DMS53 treated with DMSO at 0.1 percent for 48 hours (cell line): Measurements from ENCODE around the gene LEKR1.

ENCODE experiments used
- DNase-seq: peaks from one replicate; lab custom pipeline; 2025; ENCODE audit not compliant: unreplicated experiment; lab: John Stamatoyannopoulos, UW

LEKR1 gene

GRCh38 chr3:157077565-157077991 is 251.4 kb downstream of the LEKR1 start:
- DNase-seq: no peak

- DNase-seq: no peak
Measured at GRCh38 chr3:157078131-157078810, 252.1 kb downstream of the LEKR1 start.

GRCh38 chr3:157078811-157079185 is 252.6 kb downstream of the LEKR1 start:
- DNase-seq: no peak

GRCh38 chr3:157079676-157080369 is 253.7 kb downstream of the LEKR1 start:
- no peak for DNase-seq

GRCh38 chr3:157081626-157082210 is 255.6 kb downstream of the LEKR1 start:
- DNase-seq: no peak

- no peak for DNase-seq
Measured at GRCh38 chr3:157082305-157082982, 256.3 kb downstream of the LEKR1 start.

GRCh38 chr3:157083824-157084223 is 257.7 kb downstream of the LEKR1 start:
- no peak for DNase-seq

GRCh38 chr3:157086060-157086750 is 260.1 kb downstream of the LEKR1 start:
- DNase-seq: no peak

GRCh38 chr3:157086775-157087174 is 260.6 kb downstream of the LEKR1 start:
- no peak for DNase-seq

GRCh38 chr3:157087373-157087772 is 261.2 kb downstream of the LEKR1 start:
- no peak for DNase-seq

- DNase-seq: no peak
Measured at GRCh38 chr3:157087780-157088600, 261.8 kb downstream of the LEKR1 start.

- no peak for DNase-seq
Measured at GRCh38 chr3:157088601-157089454, 262.7 kb downstream of the LEKR1 start.

- DNase-seq: no peak
Measured at GRCh38 chr3:157089455-157090221, 263.5 kb downstream of the LEKR1 start.

GRCh38 chr3:157091083-157091833 is 265.1 kb downstream of the LEKR1 start:
- DNase-seq: no peak

- no peak for DNase-seq
Measured at GRCh38 chr3:157092230-157092629, 266.1 kb downstream of the LEKR1 start.

- no peak for DNase-seq
Measured at GRCh38 chr3:157093096-157093495, 266.9 kb downstream of the LEKR1 start.

GRCh38 chr3:157094301-157094700 is 268.1 kb downstream of the LEKR1 start:
- DNase-seq: no peak
